ENCODE measurements around the gene HBM. TPM values are rescaled to one million over a fixed set of nuclear protein-coding genes. Genes with fewer than 3 reads are reported as not detected.
A peak's percentile ranks its signal among the peaks of the same experiment; 100 is the strongest.

The HBM gene
- polyA plus RNA-seq, 2 of the 4 experiments (the other 2 are of a cell fraction): not detected

DNA sequence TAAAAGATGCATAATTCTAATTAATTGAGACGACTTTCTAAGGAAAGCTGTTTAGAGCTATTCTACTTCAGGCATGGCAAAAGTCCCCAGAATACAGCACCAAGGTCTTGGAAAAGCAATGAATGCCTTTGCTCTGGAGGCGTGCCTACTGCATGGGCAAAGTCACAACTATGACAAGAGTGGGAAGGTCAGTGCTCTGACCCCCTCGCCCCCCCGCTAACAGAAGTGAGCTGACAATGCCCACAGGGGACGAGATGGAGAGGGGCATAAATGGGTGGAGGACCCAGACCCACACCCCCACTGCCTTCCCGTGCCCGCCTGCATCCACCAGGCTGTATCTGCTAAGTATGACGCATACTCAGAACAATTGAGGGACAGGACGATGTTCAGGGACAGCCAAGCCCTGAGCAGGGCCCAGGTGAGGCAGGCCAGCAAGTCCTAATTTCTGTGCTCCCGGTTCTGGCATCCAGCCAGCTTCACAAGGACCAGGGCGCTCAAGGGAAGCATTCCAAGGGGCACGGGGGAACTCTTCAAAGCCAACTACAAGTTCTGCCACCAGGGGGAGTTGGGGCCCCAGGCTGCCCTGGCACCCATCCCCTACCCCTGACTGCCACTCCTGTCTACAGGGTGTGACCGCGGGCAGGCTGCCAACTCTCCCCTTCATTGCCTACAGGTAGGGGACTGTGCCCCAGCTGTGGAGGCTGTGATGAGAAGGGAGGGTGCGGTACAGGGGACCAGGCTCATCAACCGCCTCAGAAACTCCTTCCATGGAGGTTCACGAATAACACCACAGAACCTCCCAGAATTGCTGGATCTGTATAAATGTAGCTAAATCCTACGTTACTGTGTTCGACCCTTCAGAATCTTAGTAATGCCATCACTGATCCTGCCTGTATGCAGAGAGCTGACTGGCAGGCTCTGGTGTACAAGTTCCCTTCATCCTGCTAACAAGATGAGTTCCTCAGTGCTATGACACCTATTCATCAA is 48.1 kb upstream of the HBM start:
- Histone ChIP-seq H3K4me3 (no peak overlapping the region), H3K4me1 (peaks cover 29% of the 10 kb centered on the region), H3K9me3 (no peaks in the 10 kb centered on the region), H3K27ac (peak overlapping the region in 1 of 2 experiments; percentile 13; a peak in 1 of 6 replicates), H3K4me2 (peak overlapping the region; percentile 16; the same call in 1 of the 3 replicates)
- ATAC-seq (peak; percentile 81 to 92; a peak in 5 of 6 replicates), DNase-seq (ENCODE audit: low read depth in 1 of 2, low spot score in 1 of 2) (peak; percentile 70 to 74), FAIRE-seq (no peak)
- POLR2A ChIA-PET: interaction anchor here (0.7 kb wide), 1 partner anchor 20 kb away, joined by 3 read pairs; no protein-coding TSS in a partner anchor
- CTCF ChIA-PET: interaction anchor here (0.6 to 4.8 kb wide), 31 partner anchors 8 to 298 kb away, joined by 3 to 52 read pairs (median 4); partner anchors contain the start of genes HBQ1 and RHBDF1
- TF ChIP-seq SMC3 (IDR thresholded peaks at IDR 0.05) (peak; percentile 75), RCOR1 (IDR thresholded peaks at IDR 0.05; ENCODE audit: low read depth, low read length) (no peak), JUNB (IDR thresholded peaks at IDR 0.05) (no peak), EHF (CRISPR knock-in tag; IDR thresholded peaks at IDR 0.05) (no peak), MYC (IDR thresholded peaks at IDR 0.05; ENCODE audit: borderline replicate concordance, low read length) (no peak), ZNF302 (CRISPR knock-in tag; IDR thresholded peaks at IDR 0.05) (no peak), BHLHE40 (IDR thresholded peaks at IDR 0.05; ENCODE audit: low read depth, low read length) (no peak), HMGXB4 (CRISPR knock-in tag; IDR thresholded peaks at IDR 0.05; ENCODE audit: borderline replicate concordance) (no peak), RAD21 (conservative IDR thresholded peaks at IDR 0.05 in 1 of 2, IDR thresholded peaks at IDR 0.05 in 1 of 2) (peak; percentile 57 to 58)
- TF ChIP-seq, protein P1, sequence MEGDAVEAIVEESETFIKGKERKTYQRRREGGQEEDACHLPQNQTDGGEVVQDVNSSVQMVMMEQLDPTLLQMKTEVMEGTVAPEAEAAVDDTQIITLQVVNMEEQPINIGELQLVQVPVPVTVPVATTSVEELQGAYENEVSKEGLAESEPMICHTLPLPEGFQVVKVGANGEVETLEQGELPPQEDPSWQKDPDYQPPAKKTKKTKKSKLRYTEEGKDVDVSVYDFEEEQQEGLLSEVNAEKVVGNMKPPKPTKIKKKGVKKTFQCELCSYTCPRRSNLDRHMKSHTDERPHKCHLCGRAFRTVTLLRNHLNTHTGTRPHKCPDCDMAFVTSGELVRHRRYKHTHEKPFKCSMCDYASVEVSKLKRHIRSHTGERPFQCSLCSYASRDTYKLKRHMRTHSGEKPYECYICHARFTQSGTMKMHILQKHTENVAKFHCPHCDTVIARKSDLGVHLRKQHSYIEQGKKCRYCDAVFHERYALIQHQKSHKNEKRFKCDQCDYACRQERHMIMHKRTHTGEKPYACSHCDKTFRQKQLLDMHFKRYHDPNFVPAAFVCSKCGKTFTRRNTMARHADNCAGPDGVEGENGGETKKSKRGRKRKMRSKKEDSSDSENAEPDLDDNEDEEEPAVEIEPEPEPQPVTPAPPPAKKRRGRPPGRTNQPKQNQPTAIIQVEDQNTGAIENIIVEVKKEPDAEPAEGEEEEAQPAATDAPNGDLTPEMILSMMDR (IDR thresholded peaks at IDR 0.05): peak; percentile 65
- TF ChIP-seq, protein P2, sequence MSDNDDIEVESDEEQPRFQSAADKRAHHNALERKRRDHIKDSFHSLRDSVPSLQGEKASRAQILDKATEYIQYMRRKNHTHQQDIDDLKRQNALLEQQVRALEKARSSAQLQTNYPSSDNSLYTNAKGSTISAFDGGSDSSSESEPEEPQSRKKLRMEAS (IDR thresholded peaks at IDR 0.05): 0 out of 2 replicates have a peak, but pooled peaks have one; percentile 23
- 65% methylated on average over 16 of the region's 19 CpGs for WGBS (ENCODE audit: missing lambda C conversion rate)

DNA sequence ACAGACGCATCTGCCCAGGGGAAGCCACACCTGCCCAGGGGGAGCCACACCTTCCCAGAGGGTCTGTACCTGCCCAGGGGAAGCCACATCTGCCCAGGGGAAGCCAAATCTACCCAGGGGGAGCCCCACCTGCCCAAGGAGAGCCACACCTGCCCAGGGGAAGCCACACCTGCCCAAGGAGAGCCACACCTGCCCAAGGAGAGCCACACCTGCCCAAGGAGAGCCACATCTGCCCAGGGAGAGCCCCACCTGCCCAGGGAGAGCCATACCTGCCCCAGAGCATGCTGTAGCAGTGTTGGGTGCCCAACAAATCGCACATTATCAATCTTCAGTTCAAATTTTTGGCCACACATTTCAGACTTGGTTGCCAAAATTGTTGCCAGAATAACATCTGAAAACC is 46.9 kb upstream of the HBM start:
- Histone ChIP-seq H3K4me1 (peaks cover 17% of the 10 kb centered on the region), H3K27ac (no peak overlapping the region), H3K9me3 (no peaks in the 10 kb centered on the region), H3K4me3 (no peak overlapping the region), H3K4me2 (no peak overlapping the region)
- DNase-seq (ENCODE audit: low read depth in 1 of 2, low spot score in 1 of 2) (no peak), FAIRE-seq (no peak), ATAC-seq (no peak)
- ChIA-PET CTCF (interaction anchor here (0.6 to 4.8 kb wide), 7 partner anchors 11 to 243 kb away, joined by 3 to 52 read pairs (median 14); partner anchors contain the start of genes HBQ1 and RHBDF1), POLR2A (no interaction called here)
- 100% methylated on average over 1 of the region's 2 CpGs for WGBS (ENCODE audit: missing lambda C conversion rate)
- TF ChIP-seq POLR2A (IDR thresholded peaks at IDR 0.05; ENCODE audit: low read length): no peak
- TF ChIP-seq HEYL (CRISPR knock-in tag; IDR thresholded peaks at IDR 0.05): no peak
- no peak for TF ChIP-seq RAD21 (conservative IDR thresholded peaks at IDR 0.05 in 1 of 2, IDR thresholded peaks at IDR 0.05 in 1 of 2)
- TF ChIP-seq FOSL2 (IDR thresholded peaks at IDR 0.05): no peak
- no peak for TF ChIP-seq FOSL2 (CRISPR knock-in tag; IDR thresholded peaks at IDR 0.05)
- TF ChIP-seq, protein P3, sequence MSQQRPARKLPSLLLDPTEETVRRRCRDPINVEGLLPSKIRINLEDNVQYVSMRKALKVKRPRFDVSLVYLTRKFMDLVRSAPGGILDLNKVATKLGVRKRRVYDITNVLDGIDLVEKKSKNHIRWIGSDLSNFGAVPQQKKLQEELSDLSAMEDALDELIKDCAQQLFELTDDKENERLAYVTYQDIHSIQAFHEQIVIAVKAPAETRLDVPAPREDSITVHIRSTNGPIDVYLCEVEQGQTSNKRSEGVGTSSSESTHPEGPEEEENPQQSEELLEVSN (IDR thresholded peaks at IDR 0.05; ENCODE audit: borderline replicate concordance, low read depth): no peak
- TF ChIP-seq ZC3H11A (IDR thresholded peaks at IDR 0.05): no peak
- no peak for TF ChIP-seq GATA3 (IDR thresholded peaks at IDR 0.05; ENCODE audit: borderline replicate concordance)
- no peak for TF ChIP-seq CEBPB (IDR thresholded peaks at IDR 0.05)
- TF ChIP-seq TP53 (CRISPR knock-in tag; IDR thresholded peaks at IDR 0.05): no peak
- TF ChIP-seq SMC3 (IDR thresholded peaks at IDR 0.05): no peak
- TF ChIP-seq CHD2 (IDR thresholded peaks at IDR 0.05; ENCODE audit: low read length, partially characterized antibody): no peak
- TF ChIP-seq RNF2 (IDR thresholded peaks at IDR 0.05; ENCODE audit: borderline replicate concordance, low read depth): no peak
- no peak for TF ChIP-seq KDM1A (IDR thresholded peaks at IDR 0.05; ENCODE audit: low read depth)
- TF ChIP-seq FOXS1 (CRISPR knock-in tag; IDR thresholded peaks at IDR 0.05): no peak
- TF ChIP-seq POLR2AphosphoS2 (conservative IDR thresholded peaks at IDR 0.05; ENCODE audit: low read length): no peak
- no peak for TF ChIP-seq CBX2 (IDR thresholded peaks at IDR 0.05; ENCODE audit: borderline replicate concordance, low read depth)
- TF ChIP-seq JUN (IDR thresholded peaks at IDR 0.05): no peak

All from A549 (cell line).